Suprapubic skin (tissue), 4 donors: ENCODE results near the gene MAD1L1. TPM values are rescaled to one million over a fixed set of nuclear protein-coding genes. Genes with fewer than 3 reads are reported as not detected.
A peak's percentile ranks its signal among the peaks of the same experiment; 100 is the strongest.

Source experiments
- DNase-seq, 2 donors: peaks; one replicate each; pipeline ENCODE4 v3.0.0-alpha.2; 2019; ENCODE audit warnings: low spot score in 2 of 2
- H3K27ac ChIP-seq: fragments of 200-600 bp; sonication (generic); one replicate; pipeline ENCODE4 v1.5.1; 2019
- H3K27me3 ChIP-seq: fragments of 200-600 bp; sonication (generic); one replicate; pipeline ENCODE4 v1.5.1; 2019
- H3K36me3 ChIP-seq: fragments of 200-600 bp; sonication (generic); one replicate; pipeline ENCODE4 v1.5.1; 2019
- H3K4me1 ChIP-seq: fragments of 200-600 bp; sonication (generic); one replicate; pipeline ENCODE4 v1.5.1; 2019
- H3K4me3 ChIP-seq: fragments of 200-600 bp; sonication (generic); one replicate; pipeline ENCODE4 v1.5.1; 2019; ENCODE audit warnings: mild to moderate bottlenecking
- H3K9me3 ChIP-seq: fragments of 200-600 bp; sonication (generic); one replicate; pipeline ENCODE4 v1.5.1; 2019
- EP300 ChIP-seq: sonication (generic); formaldehyde crosslinking; IDR thresholded peaks from one replicate; pipeline ENCODE4 v1.6.1; 2017; ENCODE audit warnings: antibody characterized with exemption
- POLR2A ChIP-seq, 2 donors: fragments of 450-650 bp; IDR thresholded peaks; one replicate each; pipeline ENCODE4 v1.6.1; 2017; ENCODE audit warnings: antibody characterized with exemption in 2 of 2, mild to moderate bottlenecking in 2 of 2, moderate library complexity in 2 of 2
- POLR2AphosphoS5 ChIP-seq, 3 donors: sonication (generic); formaldehyde crosslinking; IDR thresholded peaks; one replicate each; pipeline ENCODE4 v1.6.1; 2017; ENCODE audit warnings: antibody characterized with exemption in 3 of 3
- WGBS: methylation state at CpG from one replicate; pipeline ENCODE4 v1.1.5; 2018; 5-methylcytosine and 5-hydroxymethylcytosine counted together
- total RNA-seq, 4 donors: library from RNA; depleted of rRNA; stranded (reverse); fragments of >200 nt; gene quantifications; one replicate each; pipeline ENCODE4 v1.1.0, GENCODE V29; 2016
- TF ChIP-seq, protein P1 (sequence below), 2 donors: fragments of 200-600 bp in 1 of 2; fragments of 450-650 bp in 1 of 2; sonication (generic) in 1 of 2; IDR thresholded peaks; one replicate each; pipeline ENCODE4 v1.5.1; 2016 to 2019; ENCODE audit warnings: antibody characterized with exemption in 2 of 2, mild to moderate bottlenecking in 1 of 2, moderate library complexity in 1 of 2

The MAD1L1 gene
- total RNA-seq, 4 donors from 2014 or later, result 53.2 to 69.8 (median 62.2) TPM

DNA sequence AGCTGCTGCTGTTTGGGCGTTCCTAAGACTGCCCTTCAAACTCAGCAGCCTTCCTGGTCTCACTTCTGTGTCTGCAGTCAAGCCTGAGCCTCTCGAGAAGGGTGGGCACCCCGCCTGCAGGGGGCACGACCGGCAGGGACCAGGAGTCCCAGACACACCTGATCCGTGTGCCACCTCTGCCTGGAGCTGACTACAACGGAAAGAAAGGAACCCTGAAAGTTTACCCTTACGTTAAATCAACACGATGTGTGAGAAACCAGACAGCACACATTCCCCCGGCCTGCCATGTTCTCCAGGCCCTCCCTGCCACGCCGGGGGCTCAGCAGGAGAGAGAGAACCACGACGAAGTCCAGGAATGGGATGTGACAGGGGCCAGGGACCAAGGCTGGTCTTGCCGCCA lies 5.0 kb downstream of the MAD1L1 start:
- DNase-seq, result no peak
- H3K4me3 ChIP-seq, result no peak overlapping the region
- peaks cover 24% of the 10 kb centered on the region for H3K4me1 ChIP-seq
- TF ChIP-seq, protein P1, sequence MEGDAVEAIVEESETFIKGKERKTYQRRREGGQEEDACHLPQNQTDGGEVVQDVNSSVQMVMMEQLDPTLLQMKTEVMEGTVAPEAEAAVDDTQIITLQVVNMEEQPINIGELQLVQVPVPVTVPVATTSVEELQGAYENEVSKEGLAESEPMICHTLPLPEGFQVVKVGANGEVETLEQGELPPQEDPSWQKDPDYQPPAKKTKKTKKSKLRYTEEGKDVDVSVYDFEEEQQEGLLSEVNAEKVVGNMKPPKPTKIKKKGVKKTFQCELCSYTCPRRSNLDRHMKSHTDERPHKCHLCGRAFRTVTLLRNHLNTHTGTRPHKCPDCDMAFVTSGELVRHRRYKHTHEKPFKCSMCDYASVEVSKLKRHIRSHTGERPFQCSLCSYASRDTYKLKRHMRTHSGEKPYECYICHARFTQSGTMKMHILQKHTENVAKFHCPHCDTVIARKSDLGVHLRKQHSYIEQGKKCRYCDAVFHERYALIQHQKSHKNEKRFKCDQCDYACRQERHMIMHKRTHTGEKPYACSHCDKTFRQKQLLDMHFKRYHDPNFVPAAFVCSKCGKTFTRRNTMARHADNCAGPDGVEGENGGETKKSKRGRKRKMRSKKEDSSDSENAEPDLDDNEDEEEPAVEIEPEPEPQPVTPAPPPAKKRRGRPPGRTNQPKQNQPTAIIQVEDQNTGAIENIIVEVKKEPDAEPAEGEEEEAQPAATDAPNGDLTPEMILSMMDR (IDR thresholded peaks at IDR 0.05), result no peak
- no peak for TF ChIP-seq POLR2AphosphoS5 (IDR thresholded peaks at IDR 0.05)
- TF ChIP-seq POLR2A (IDR thresholded peaks at IDR 0.05), result no peak
- no peak for TF ChIP-seq EP300
- peaks cover 17% of the 10 kb centered on the region for H3K36me3 ChIP-seq
- H3K9me3 ChIP-seq, result no peaks in the 10 kb centered on the region
- WGBS, result 90% methylated on average over 15 of the region's 15 CpGs
- H3K27me3 ChIP-seq, result no peaks in the 10 kb centered on the region
- no peak overlapping the region for H3K27ac ChIP-seq

DNA sequence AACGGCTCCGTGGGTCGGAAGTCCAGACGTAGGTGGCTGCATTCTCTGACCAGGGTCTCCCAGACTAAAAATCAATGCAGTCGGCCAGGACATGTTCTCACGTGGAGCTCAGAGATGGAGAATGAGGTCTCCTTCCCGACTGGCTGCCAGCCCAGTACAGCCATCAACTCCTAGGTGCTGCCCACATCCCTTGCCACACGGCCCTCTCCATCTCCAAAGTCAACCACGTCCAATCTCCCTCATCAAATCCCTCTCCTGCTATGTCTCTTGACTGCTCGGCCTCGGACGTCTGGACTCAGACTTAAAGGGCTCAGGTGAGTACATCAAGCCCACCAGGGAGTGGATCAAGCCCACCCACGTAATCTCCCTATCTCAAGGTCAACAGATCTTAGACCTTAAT lies 6.9 kb downstream of the MAD1L1 start:
- peak overlapping the region; percentile 61 for H3K27ac ChIP-seq
- no peak overlapping the region for H3K4me3 ChIP-seq
- 94% methylated on average over 13 of the region's 13 CpGs for WGBS
- no peaks in the 10 kb centered on the region for H3K9me3 ChIP-seq
- H3K27me3 ChIP-seq, result no peaks in the 10 kb centered on the region
- TF ChIP-seq, protein P1 (IDR thresholded peaks at IDR 0.05), result no peak
- TF ChIP-seq POLR2A (IDR thresholded peaks at IDR 0.05) (no peak), EP300 (no peak), POLR2AphosphoS5 (IDR thresholded peaks at IDR 0.05) (no peak)
- no peak for DNase-seq
- peaks cover 11% of the 10 kb centered on the region for H3K4me1 ChIP-seq
- peaks cover 34% of the 10 kb centered on the region for H3K36me3 ChIP-seq

DNA sequence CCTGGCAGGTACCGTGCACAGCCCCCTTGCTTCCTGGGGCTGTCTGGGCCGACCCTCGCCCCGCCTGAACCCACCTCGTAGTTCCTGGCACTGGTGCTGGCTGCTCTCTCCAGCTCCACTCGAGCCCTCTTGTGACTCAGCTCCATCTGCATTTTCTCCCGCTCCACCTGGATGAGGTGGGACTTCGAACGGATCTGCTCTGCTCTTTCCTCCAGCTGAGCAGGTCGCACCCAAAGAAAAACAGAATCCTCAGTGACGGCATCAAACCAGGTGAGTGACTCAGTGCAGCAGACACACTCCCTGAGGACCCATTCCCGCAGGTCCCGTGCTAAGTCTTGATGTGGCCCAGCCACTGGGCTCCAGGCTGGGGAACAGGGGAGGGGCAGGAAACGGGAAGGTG lies 7.4 kb downstream of the MAD1L1 start:
- no peak for DNase-seq
- H3K4me1 ChIP-seq, result peaks cover 10% of the 10 kb centered on the region
- no peaks in the 10 kb centered on the region for H3K9me3 ChIP-seq
- peaks cover 39% of the 10 kb centered on the region for H3K36me3 ChIP-seq
- H3K27me3 ChIP-seq, result no peaks in the 10 kb centered on the region
- TF ChIP-seq EP300 (no peak), POLR2A (IDR thresholded peaks at IDR 0.05) (no peak), POLR2AphosphoS5 (IDR thresholded peaks at IDR 0.05) (no peak)
- TF ChIP-seq, protein P1 (IDR thresholded peaks at IDR 0.05), result no peak
- H3K4me3 ChIP-seq, result no peak overlapping the region
- WGBS, result 63% methylated on average over 14 of the region's 14 CpGs
- peak overlapping the region; percentile 61 for H3K27ac ChIP-seq

- TF ChIP-seq POLR2A (IDR thresholded peaks at IDR 0.05) (no peak), POLR2AphosphoS5 (IDR thresholded peaks at IDR 0.05) (no peak), EP300 (no peak)
- TF ChIP-seq, protein P1 (IDR thresholded peaks at IDR 0.05), result no peak
- H3K4me3 ChIP-seq, result no peak overlapping the region
- peaks cover 10% of the 10 kb centered on the region for H3K4me1 ChIP-seq
- WGBS, result 41% methylated on average over 3 of the region's 4 CpGs
- H3K27ac ChIP-seq, result peak overlapping the region; percentile 61
- peaks cover 43% of the 10 kb centered on the region for H3K36me3 ChIP-seq
- no peak for DNase-seq
- H3K27me3 ChIP-seq, result no peaks in the 10 kb centered on the region
- no peaks in the 10 kb centered on the region for H3K9me3 ChIP-seq
Measured at GRCh38 chr7:2224934-2225333, 7.8 kb downstream of the MAD1L1 start.

DNA sequence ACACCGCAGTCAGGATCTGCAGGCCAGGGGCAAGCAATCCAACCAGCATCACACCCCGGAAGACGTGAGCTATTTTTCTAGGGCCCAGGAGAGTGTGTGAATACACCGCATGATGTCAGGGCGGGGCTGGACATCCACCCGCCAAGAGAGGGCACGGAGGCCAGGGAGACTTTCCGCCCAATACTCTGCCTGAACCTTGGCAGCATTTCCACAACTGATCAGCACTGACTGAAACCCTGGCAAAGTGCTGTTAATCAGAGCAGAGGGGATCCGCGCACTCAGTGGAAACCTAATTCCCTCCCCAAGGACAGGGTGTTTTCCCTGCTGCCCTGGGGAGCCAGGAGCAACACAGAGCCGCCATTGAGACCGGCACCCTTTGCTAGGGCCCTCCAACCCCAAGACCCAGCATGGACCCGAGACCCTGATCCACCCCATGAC lies 8.2 kb downstream of the MAD1L1 start:
- Histone ChIP-seq H3K9me3 (no peaks in the 10 kb centered on the region), H3K4me3 (no peak overlapping the region), H3K36me3 (peaks cover 48% of the 10 kb centered on the region), H3K27me3 (no peaks in the 10 kb centered on the region), H3K4me1 (peaks cover 10% of the 10 kb centered on the region), H3K27ac (peak overlapping the region; percentile 61)
- WGBS, result 62% methylated on average over 12 of the region's 13 CpGs
- no peak for TF ChIP-seq POLR2AphosphoS5 (IDR thresholded peaks at IDR 0.05)
- no peak for DNase-seq

DNA sequence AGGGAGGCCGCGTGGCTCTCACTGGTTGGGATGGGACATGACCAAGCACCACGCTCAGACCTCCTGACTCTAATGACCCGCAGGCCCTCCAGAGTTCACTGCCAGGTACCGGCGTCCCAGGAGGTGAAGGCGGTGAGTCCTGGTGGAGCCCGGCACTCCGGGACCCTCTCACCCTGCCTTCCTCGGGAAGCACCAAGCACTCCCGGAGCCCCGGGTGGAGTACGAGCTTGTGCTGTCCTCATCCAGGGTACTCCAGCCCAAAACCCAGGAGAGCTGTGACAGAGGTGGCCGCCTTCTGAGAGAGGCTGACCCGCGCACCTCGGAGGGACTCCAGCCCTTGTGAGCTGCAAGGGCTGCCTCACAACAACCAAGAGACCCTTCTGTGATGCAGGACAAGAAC lies 9.4 kb downstream of the MAD1L1 start:
- no peak for TF ChIP-seq POLR2AphosphoS5 (IDR thresholded peaks at IDR 0.05)
- no peak for TF ChIP-seq POLR2A (IDR thresholded peaks at IDR 0.05)
- TF ChIP-seq, protein P1 (IDR thresholded peaks at IDR 0.05), result no peak
- no peak for TF ChIP-seq EP300
- Histone ChIP-seq H3K9me3 (no peaks in the 10 kb centered on the region), H3K27me3 (no peaks in the 10 kb centered on the region), H3K4me3 (no peak overlapping the region), H3K4me1 (peaks cover 10% of the 10 kb centered on the region), H3K27ac (no peak overlapping the region), H3K36me3 (peaks cover 56% of the 10 kb centered on the region)
- DNase-seq, result no peak
- no CpG with 5 or more reads among the region's 17 CpGs for WGBS
